A673 (cell line): Measurements from ENCODE around the gene RWDD3. TPM values are rescaled to one million over a fixed set of nuclear protein-coding genes. Genes with fewer than 3 reads are reported as not detected.

Experiments
- BruUV-seq: library from RNA; stranded (reverse); fragments of 400-500 nt; replicated peaks from 2 replicates; lab custom pipeline; 2021; lab: Mats Ljungman, UMichigan
- CTCF ChIA-PET: fragments of 300-600 bp; sonication (Branson Sonifier 250); formaldehyde crosslinking; loops from one replicate; lab custom pipeline; 2022; ENCODE audit warnings: antibody characterized with exemption; lab: Charles Lee
- POLR2A ChIA-PET: fragments of 300-600 bp; sonication (Branson Sonifier 250); formaldehyde crosslinking; loops from one replicate; lab custom pipeline; 2022; ENCODE audit warnings: antibody characterized with exemption; ENCODE audit not compliant: low non-redundant PET; lab: Charles Lee
- DNase-seq: peaks from one replicate; pipeline ENCODE4 v3.0.0-alpha.2; 2015; ENCODE audit warnings: low spot score
- H3K27ac ChIP-seq: fragments of 200-600 bp; sonication (generic); 2 replicates; pipeline ENCODE4 v1.5.1; 2016; ENCODE audit warnings: mixed run types, low read depth, mild to moderate bottlenecking, mixed read lengths, antibody characterized with exemption, low read length; ENCODE audit not compliant: poor library complexity, severe bottlenecking
- H3K27me3 ChIP-seq: fragments of 200-600 bp; sonication (generic); replicated peaks from 2 replicates; pipeline ENCODE4 v1.6.1; 2017; ENCODE audit warnings: mixed run types, low read depth, mild to moderate bottlenecking, mixed read lengths, antibody characterized with exemption, low read length; ENCODE audit not compliant: insufficient read depth, poor library complexity
- H3K36me3 ChIP-seq: fragments of 200-600 bp; sonication (generic); 2 replicates; pipeline ENCODE4 v1.6.1; 2016; ENCODE audit warnings: mixed run types, mild to moderate bottlenecking, mixed read lengths, antibody characterized with exemption, low read length; ENCODE audit not compliant: insufficient read depth, poor library complexity, severe bottlenecking
- H3K4me1 ChIP-seq: fragments of 200-600 bp; sonication (generic); 2 replicates; pipeline ENCODE4 v1.6.1; 2017; ENCODE audit warnings: mixed run types, mild to moderate bottlenecking, mixed read lengths, antibody characterized with exemption, low read length; ENCODE audit not compliant: insufficient read depth, poor library complexity, severe bottlenecking
- H3K4me3 ChIP-seq: fragments of 200-600 bp; sonication (generic); 2 replicates; pipeline ENCODE4 v1.5.1; 2016; ENCODE audit warnings: low read depth, mixed run types, mild to moderate bottlenecking, mixed read lengths, low read length; ENCODE audit not compliant: poor library complexity, severe bottlenecking
- H3K9me3 ChIP-seq: fragments of 200-600 bp; sonication (generic); 2 replicates; pipeline ENCODE4 v1.6.1; 2016; ENCODE audit warnings: mixed run types, low read depth, mild to moderate bottlenecking, mixed read lengths, antibody characterized with exemption, low read length; ENCODE audit not compliant: poor library complexity, severe bottlenecking
- EZH2 ChIP-seq: fragments of 200-600 bp; sonication (generic); IDR thresholded peaks from 2 replicates; pipeline ENCODE4 v1.6.1; 2017; ENCODE audit warnings: borderline replicate concordance, low read depth, mild to moderate bottlenecking, mixed read lengths, antibody characterized with exemption, low read length; ENCODE audit not compliant: poor library complexity, severe bottlenecking
- intact Hi-C: fragments of 100-400 bp; cut with micrococcal nuclease; formaldehyde crosslinking; loops from one replicate; pipeline ENCODE4 v1.10.0; 2022; ENCODE audit not compliant: unreplicated experiment
- total RNA-seq: library from RNA; stranded (reverse); gene quantifications from 2 replicates; pipeline ENCODE4 v1.2.3, GENCODE V29; 2021
- TF ChIP-seq, protein P1 (sequence below): fragments of 300-800, 200-600 bp; sonication (generic); conservative IDR thresholded peaks from 2 replicates; pipeline ENCODE4 v1.5.1; 2017; ENCODE audit warnings: low read depth, mild to moderate bottlenecking, antibody characterized with exemption, low read length, moderate library complexity, mixed read lengths

Gene RWDD3
- total RNA-seq, 1 experiment from 2014 or later: 12.1 TPM

DNA sequence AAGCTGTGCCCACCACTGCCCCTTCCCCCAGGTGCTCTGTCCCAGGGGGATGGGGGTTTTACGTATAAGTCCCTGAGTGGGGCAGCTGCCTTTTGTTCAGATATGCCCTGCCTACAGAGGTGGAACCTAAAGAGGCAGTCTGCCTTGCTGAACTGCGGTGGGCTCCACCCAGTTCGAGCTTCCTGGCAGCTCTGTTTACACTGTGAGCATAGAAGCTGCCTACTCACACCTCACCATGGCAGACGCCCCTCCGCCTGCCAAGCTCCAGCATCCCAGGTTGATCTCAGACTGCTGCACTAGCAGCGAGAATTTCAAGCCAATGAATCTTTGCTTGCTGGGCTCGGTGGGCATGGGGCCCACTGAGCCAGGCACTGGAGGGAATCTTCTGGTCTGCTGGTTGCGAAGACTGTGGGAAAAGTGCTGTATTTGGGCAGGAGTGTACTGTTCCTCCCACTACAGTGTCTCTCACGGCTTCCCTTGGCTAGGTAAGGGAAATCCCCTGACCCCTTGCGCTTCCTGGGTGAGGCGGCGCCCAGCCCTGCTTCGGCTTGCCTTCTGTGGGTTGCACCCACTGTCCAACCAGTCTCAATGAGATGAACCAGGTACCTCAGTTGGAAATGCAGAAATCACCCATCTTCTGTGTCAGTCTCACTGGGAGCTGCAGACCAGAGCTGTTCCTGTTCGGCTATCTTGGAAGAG lies 17.6 kb upstream of the RWDD3 start:
- TF ChIP-seq, protein P1, sequence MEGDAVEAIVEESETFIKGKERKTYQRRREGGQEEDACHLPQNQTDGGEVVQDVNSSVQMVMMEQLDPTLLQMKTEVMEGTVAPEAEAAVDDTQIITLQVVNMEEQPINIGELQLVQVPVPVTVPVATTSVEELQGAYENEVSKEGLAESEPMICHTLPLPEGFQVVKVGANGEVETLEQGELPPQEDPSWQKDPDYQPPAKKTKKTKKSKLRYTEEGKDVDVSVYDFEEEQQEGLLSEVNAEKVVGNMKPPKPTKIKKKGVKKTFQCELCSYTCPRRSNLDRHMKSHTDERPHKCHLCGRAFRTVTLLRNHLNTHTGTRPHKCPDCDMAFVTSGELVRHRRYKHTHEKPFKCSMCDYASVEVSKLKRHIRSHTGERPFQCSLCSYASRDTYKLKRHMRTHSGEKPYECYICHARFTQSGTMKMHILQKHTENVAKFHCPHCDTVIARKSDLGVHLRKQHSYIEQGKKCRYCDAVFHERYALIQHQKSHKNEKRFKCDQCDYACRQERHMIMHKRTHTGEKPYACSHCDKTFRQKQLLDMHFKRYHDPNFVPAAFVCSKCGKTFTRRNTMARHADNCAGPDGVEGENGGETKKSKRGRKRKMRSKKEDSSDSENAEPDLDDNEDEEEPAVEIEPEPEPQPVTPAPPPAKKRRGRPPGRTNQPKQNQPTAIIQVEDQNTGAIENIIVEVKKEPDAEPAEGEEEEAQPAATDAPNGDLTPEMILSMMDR: no peak
- no peak for TF ChIP-seq EZH2
- BruUV-seq: no TSS peak
- no peaks in the 10 kb centered on the region for H3K4me1 ChIP-seq
- H3K27ac ChIP-seq: no peak overlapping the region
- DNase-seq: no peak
- H3K27me3 ChIP-seq: no peaks in the 10 kb centered on the region
- ChIA-PET CTCF (no interaction called here), POLR2A (no interaction called here)
- H3K36me3 ChIP-seq: no peaks in the 10 kb centered on the region
- H3K4me3 ChIP-seq: no peak overlapping the region
- intact Hi-C loops: no loop called here
- no peaks in the 10 kb centered on the region for H3K9me3 ChIP-seq

DNA sequence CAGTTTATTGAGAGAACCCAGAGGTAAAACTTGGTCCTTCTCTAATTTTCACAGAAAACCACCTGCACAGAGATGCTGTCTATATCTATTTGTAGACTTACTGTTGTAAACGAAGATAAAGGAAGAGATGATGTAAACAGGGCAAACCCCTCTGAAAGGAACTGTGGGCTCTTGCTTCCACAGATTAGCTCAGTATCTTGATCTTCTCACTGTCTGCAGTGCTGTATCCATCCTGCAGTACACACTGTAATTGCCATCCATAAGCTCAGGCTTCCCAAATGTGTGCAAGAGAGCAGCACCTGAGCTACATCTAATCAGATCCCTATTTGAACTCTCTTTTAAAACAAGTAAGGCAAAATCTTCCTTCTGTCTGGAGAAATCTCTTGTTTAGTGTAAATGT lies 16.6 kb upstream of the RWDD3 start:
- no TSS peak for BruUV-seq
- no peak for TF ChIP-seq EZH2
- TF ChIP-seq, protein P1: no peak
- POLR2A ChIA-PET: no interaction called here
- intact Hi-C loops: no loop called here
- H3K27me3 ChIP-seq: no peaks in the 10 kb centered on the region
- CTCF ChIA-PET: no interaction called here
- no peaks in the 10 kb centered on the region for H3K9me3 ChIP-seq
- H3K36me3 ChIP-seq: no peaks in the 10 kb centered on the region
- H3K27ac ChIP-seq: no peak overlapping the region
- no peak overlapping the region for H3K4me3 ChIP-seq
- DNase-seq: no peak
- no peaks in the 10 kb centered on the region for H3K4me1 ChIP-seq

DNA sequence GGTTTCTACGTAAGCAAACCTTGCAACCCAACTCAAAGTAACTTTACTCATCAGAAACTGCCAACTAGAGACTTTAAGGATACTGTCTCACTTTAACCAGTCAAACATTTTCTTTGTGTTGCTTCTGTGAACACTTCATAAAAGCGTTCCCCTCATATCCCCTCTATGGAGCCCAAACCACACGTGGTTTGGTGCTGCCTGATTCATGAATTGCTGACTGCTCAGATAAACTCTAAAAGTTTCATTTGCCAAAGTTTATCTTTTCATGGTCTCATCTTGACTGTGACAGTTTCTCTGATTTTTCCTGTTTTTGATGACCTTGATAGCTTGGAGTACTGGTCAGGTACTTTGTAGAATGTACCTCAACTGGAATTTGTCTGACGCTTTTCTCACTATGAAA lies 14.6 kb upstream of the RWDD3 start:
- DNase-seq: no peak
- Histone ChIP-seq H3K27me3 (no peaks in the 10 kb centered on the region), H3K27ac (no peak overlapping the region), H3K4me3 (no peak overlapping the region), H3K36me3 (no peaks in the 10 kb centered on the region), H3K4me1 (no peaks in the 10 kb centered on the region), H3K9me3 (no peaks in the 10 kb centered on the region)
- POLR2A ChIA-PET: no interaction called here
- CTCF ChIA-PET: no interaction called here
- TF ChIP-seq, protein P1: no peak
- no peak for TF ChIP-seq EZH2
- BruUV-seq: no TSS peak
- intact Hi-C loops: no loop called here
